Mucosa of rectum (tissue), 2 donors: ENCODE results near the gene ZBTB7C.
"Not testable (repeated sequence)": the region's sequence is repeated elsewhere in the genome, so short reads cannot be mapped to it uniquely, and the experiment has no call there.

Source experiments
- H3K27ac ChIP-seq, 2 donors: one replicate each; pipeline ENCODE4 v1.7.0; 2013; ENCODE audit warnings: inconsistent platforms in 2 of 2, low read depth in 2 of 2, low read length in 2 of 2
- H3K27me3 ChIP-seq, 2 donors: one replicate each; pipeline ENCODE4 v1.7.0; 2013; ENCODE audit warnings: low read length in 2 of 2; ENCODE audit not compliant: control insufficient read depth in 2 of 2, insufficient read depth in 2 of 2
- H3K36me3 ChIP-seq, 2 donors: one replicate each; pipeline ENCODE4 v1.7.0; 2013; ENCODE audit warnings: low read length in 2 of 2; ENCODE audit not compliant: control insufficient read depth in 2 of 2, insufficient read depth in 2 of 2
- H3K4me1 ChIP-seq, 2 donors: one replicate each; pipeline ENCODE4 v1.7.0; 2013; ENCODE audit warnings: low read length in 2 of 2, mild to moderate bottlenecking in 1 of 2; ENCODE audit not compliant: control insufficient read depth in 2 of 2, insufficient read depth in 2 of 2
- H3K4me3 ChIP-seq, 2 donors: one replicate each; pipeline ENCODE4 v1.7.0; 2013; ENCODE audit warnings: low read length in 2 of 2
- H3K9ac ChIP-seq, 2 donors: one replicate each; pipeline ENCODE4 v1.7.0; 2013; ENCODE audit warnings: low read length in 2 of 2, low read depth in 1 of 2, mild to moderate bottlenecking in 1 of 2
- H3K9me3 ChIP-seq, 2 donors: one replicate each; pipeline ENCODE4 v1.7.0; 2013; ENCODE audit warnings: low read length in 2 of 2; ENCODE audit not compliant: control insufficient read depth in 2 of 2
- donor health status: healthy.
- donor health status: Normal muscosa, but diverticular disease.

ZBTB7C gene

GRCh38 chr18:48442761-48443160 lies 33.6 kb upstream of the ZBTB7C start:
- H3K9me3 ChIP-seq: no peaks in the 10 kb centered on the region
- H3K27ac ChIP-seq: no peak overlapping the region
- peaks cover 0 to 4% of the 10 kb centered on the region in 2 donors for H3K4me1 ChIP-seq
- no peak overlapping the region for H3K9ac ChIP-seq
- peaks cover 0 to 10% of the 10 kb centered on the region in 2 donors for H3K27me3 ChIP-seq
- no peak overlapping the region for H3K4me3 ChIP-seq
- H3K36me3 ChIP-seq: no peaks in the 10 kb centered on the region

DNA sequence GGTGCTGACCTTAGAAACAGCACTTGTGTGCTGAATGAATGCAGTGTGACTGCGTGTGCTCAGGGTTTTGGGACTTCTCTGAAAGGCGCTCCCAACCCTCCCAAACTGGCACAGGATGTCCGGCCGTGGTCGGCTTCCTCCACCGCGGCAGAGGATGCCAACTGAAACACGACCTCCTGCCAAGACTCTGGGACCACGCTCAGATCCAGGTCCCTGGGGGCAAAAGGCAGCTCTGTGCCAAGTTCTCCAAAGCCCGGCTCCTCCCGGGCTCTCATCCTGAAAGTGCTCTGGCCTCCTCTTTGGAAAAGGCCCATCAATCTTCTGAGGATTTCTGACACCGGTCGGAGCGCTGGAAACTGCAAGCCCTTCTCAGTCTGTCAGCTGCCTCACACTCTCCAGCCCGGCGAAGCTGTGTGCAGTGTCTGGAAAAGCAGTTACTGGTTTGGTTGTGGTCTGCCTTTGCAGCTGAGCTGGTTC lies 32.3 kb upstream of the ZBTB7C start:
- Histone ChIP-seq H3K36me3 (no peaks in the 10 kb centered on the region), H3K27ac (no peak overlapping the region), H3K4me1 (peaks cover 0 to 2% of the 10 kb centered on the region in 2 donors), H3K27me3 (peaks cover 0 to 10% of the 10 kb centered on the region in 2 donors), H3K9me3 (no peaks in the 10 kb centered on the region), H3K9ac (no peak overlapping the region), H3K4me3 (no peak overlapping the region)

GRCh38 chr18:48440924-48441323 lies 31.7 kb upstream of the ZBTB7C start:
- H3K9me3 ChIP-seq: no peaks in the 10 kb centered on the region
- no peak overlapping the region for H3K4me3 ChIP-seq
- H3K36me3 ChIP-seq: no peaks in the 10 kb centered on the region
- no peak overlapping the region for H3K9ac ChIP-seq
- H3K27ac ChIP-seq: no peak overlapping the region
- peaks cover 0 to 10% of the 10 kb centered on the region in 2 donors for H3K27me3 ChIP-seq
- H3K4me1 ChIP-seq: no peaks in the 10 kb centered on the region

DNA sequence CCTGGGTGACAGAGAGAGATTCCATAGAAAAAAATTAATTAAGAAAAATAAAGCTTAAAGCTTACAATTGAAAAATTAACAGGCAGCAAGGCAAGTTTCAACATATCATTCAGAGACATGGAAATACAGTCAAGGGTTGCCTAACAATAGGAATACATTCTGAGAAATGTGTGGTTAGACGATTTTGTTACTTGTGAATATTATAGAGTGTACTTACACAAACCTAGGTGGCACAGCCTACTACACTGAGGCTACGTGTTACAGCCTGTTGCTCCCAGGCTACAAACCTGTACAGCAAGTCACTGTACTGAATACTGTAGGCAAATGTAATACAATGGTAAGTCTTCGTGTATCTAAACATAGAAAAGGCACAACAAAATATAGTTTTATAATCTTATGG lies 27.7 kb upstream of the ZBTB7C start:
- H3K9ac ChIP-seq: no peak overlapping the region
- H3K36me3 ChIP-seq: no peaks in the 10 kb centered on the region
- H3K4me3 ChIP-seq: no peak overlapping the region
- H3K4me1 ChIP-seq: no peaks in the 10 kb centered on the region
- no peak overlapping the region for H3K27ac ChIP-seq
- no peaks in the 10 kb centered on the region for H3K9me3 ChIP-seq
- H3K27me3 ChIP-seq: peaks cover 2 to 10% of the 10 kb centered on the region in 2 donors

GRCh38 chr18:48434382-48434781 lies 25.2 kb upstream of the ZBTB7C start:
- H3K9ac ChIP-seq, H3K27me3 ChIP-seq, H3K27ac ChIP-seq, H3K4me1 ChIP-seq, H3K36me3 ChIP-seq, H3K4me3 ChIP-seq, H3K9me3 ChIP-seq: not testable (repeated sequence)

DNA sequence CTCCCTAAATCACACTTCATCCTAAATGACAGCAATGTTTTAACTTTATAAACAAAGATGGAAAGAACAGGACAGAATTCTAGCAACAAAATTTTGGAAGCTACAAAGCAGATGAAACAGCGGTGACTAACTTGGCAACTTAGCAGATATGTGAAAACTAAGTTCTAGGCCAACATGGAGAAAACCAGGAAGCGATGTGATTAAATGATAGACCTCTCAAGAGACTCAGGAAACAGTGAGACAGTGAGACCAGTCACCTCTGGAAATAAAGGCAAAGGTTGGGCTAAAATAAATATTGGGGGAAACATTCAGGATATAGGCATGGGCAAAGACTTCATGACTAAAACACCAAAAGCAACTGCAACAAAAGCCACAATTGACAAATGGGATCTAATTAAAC lies 24.4 kb upstream of the ZBTB7C start:
- Histone ChIP-seq H3K36me3 (no peaks in the 10 kb centered on the region), H3K4me3 (no peak overlapping the region), H3K9ac (no peak overlapping the region), H3K4me1 (no peaks in the 10 kb centered on the region), H3K27ac (no peak overlapping the region), H3K27me3 (peaks cover 0 to 3% of the 10 kb centered on the region in 2 donors), H3K9me3 (no peaks in the 10 kb centered on the region)

GRCh38 chr18:48430150-48430549 lies 21.0 kb upstream of the ZBTB7C start:
- Histone ChIP-seq H3K9me3 (no peaks in the 10 kb centered on the region), H3K9ac (no peak overlapping the region), H3K27me3 (peaks cover 0 to 5% of the 10 kb centered on the region in 2 donors), H3K36me3 (no peaks in the 10 kb centered on the region), H3K4me3 (no peak overlapping the region), H3K27ac (no peak overlapping the region), H3K4me1 (no peaks in the 10 kb centered on the region)

DNA sequence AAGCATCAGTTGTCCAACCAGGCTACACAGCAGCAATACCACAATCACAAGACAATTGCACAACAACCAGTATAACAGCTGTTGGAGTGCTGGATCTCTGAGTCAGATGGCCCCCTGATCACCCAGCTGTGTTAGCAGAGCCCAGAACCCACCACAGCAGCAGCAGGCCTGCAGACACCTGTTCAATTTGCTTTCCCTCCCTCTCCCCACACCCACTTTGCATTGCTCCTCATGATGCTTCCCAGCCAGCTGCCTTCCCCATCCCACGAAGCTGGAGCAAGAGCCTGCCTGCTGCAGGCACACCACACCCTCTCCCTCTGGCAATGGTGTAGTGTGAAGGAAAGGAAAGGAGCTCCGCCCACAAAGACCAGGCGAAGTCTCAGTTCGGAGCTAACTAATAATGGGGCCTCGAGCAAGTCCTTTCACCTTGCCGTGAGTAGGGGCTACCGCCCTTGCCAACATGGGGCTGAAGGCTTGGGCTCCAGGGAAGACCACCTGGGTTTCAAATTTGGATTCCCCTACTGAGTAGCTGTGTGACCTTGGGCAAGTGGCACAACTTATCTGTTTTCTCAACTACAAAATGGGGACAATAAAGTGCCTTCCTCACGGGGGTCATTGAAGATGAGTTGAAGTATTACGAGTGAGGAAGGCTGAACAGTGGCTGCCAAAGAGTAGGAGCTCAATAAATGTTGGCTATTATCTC lies 19.4 kb upstream of the ZBTB7C start:
- Histone ChIP-seq H3K4me3 (no peak overlapping the region), H3K9ac (no peak overlapping the region), H3K27ac (no peak overlapping the region), H3K27me3 (peaks cover 0 to 12% of the 10 kb centered on the region in 2 donors), H3K4me1 (no peaks in the 10 kb centered on the region), H3K9me3 (no peaks in the 10 kb centered on the region), H3K36me3 (no peaks in the 10 kb centered on the region)

DNA sequence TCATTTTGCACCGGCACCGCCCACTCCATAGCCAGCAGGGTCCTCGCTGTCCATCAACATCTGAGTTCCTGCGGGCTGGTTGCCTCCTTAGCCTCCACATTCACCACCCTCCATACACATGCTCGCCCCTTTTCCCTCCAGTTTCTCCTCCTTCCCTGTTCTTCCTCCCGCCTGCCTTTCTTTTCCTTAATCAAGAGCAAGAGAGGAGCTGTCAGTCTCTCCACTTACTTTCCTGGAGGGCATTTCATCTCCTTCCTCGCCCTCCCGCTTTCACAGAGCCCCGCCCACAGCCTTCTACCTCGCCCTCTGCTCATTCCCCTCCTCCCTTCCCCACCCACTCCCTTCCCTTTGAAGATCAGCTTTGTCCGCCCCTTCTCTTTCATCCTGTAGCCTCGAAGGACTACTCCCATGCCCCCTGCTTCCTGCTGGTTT lies 13.8 kb upstream of the ZBTB7C start:
- Histone ChIP-seq H3K4me1 (no peaks in the 10 kb centered on the region), H3K9ac (no peak overlapping the region), H3K9me3 (no peaks in the 10 kb centered on the region), H3K27me3 (peaks cover 5 to 22% of the 10 kb centered on the region in 2 donors), H3K4me3 (no peak overlapping the region), H3K27ac (no peak overlapping the region), H3K36me3 (no peaks in the 10 kb centered on the region)

DNA sequence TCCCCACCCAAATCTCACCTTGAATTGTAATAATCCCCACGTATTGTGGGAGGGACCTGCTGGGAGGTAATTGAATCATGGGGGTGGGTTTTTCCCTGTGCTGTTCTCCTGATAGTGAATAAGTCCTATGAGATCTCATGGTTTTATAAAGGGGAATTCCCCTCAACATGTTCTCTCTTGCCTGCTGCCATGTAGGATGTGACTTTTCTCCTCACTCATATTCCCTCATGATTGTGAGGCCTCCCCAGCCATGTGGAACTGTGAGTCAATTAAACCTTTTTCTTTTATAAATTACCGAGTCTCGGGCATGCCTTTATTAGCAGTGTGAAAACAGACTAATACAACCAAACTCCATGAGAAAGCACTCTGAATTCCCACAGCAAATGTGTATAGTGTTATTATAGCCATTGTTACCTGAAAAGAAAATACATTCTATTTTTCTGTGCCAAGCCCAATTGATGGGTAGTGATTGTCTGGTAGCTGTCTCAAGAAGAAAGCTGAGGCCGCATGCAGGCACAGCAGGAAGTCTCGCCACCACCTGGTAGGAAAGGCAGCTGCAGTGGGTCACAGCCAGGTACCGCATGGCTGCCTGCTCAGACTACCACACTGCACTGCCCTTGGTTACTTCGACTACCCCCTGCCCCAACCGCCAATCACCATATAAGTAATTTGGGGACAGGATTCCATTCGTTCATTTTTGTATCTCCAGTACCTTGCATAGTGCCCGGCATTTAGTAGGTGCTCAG lies 10.3 kb upstream of the ZBTB7C start:
- Histone ChIP-seq H3K27me3 (peaks cover 7 to 13% of the 10 kb centered on the region in 2 donors), H3K4me1 (no peaks in the 10 kb centered on the region), H3K27ac (no peak overlapping the region), H3K9ac (no peak overlapping the region), H3K4me3 (no peak overlapping the region), H3K9me3 (no peaks in the 10 kb centered on the region), H3K36me3 (no peaks in the 10 kb centered on the region)
